BLaER1 (cell line): ENCODE data around the gene ACADS.

Source experiments
- H3K27ac ChIP-seq: shearing (Covaris generic); formaldehyde crosslinking; 2 replicates; pipeline ENCODE4 v1.8.1; 2022
- H3K27me3 ChIP-seq: shearing (Covaris generic); formaldehyde crosslinking; 2 replicates; pipeline ENCODE4 v1.8.1; 2022
- H3K36me3 ChIP-seq: shearing (Covaris generic); formaldehyde crosslinking; 2 replicates; pipeline ENCODE4 v1.8.1; 2022
- H3K4me1 ChIP-seq: shearing (Covaris generic); formaldehyde crosslinking; 2 replicates; pipeline ENCODE4 v1.8.1; 2022
- H3K4me2 ChIP-seq: shearing (Covaris generic); formaldehyde crosslinking; 2 replicates; pipeline ENCODE4 v1.8.1; 2022
- H3K4me3 ChIP-seq: shearing (Covaris generic); formaldehyde crosslinking; 2 replicates; pipeline ENCODE4 v1.8.1; 2022
- H3K9ac ChIP-seq: shearing (Covaris generic); formaldehyde crosslinking; 2 replicates; pipeline ENCODE4 v1.8.1; 2022
- H3K9me3 ChIP-seq: shearing (Covaris generic); formaldehyde crosslinking; 2 replicates; pipeline ENCODE4 v1.8.1; 2022
- H4K20me1 ChIP-seq: shearing (Covaris generic); formaldehyde crosslinking; 2 replicates; pipeline ENCODE4 v1.8.1; 2022
- Cebpa-rat ChIP-seq: shearing (Covaris generic); IDR thresholded peaks from 2 replicates; pipeline ENCODE4 v1.8.1; 2022

ACADS gene

GRCh38 chr12:120687578-120688289 is 37.9 kb upstream of the ACADS start:
- TF ChIP-seq Cebpa-rat, result no peak
- H3K9ac ChIP-seq, result peak overlapping the region; percentile 94
- H3K9me3 ChIP-seq, result no peaks in the 10 kb centered on the region
- peaks cover 3% of the 10 kb centered on the region; the same call in 1 of the 2 replicates for H3K36me3 ChIP-seq
- H4K20me1 ChIP-seq, result peaks cover 57% of the 10 kb centered on the region
- peak overlapping the region; percentile 96 for H3K4me3 ChIP-seq
- H3K4me2 ChIP-seq, result peak overlapping the region; percentile 94
- H3K27ac ChIP-seq, result peak overlapping the region; percentile 91
- peaks cover 66% of the 10 kb centered on the region for H3K4me1 ChIP-seq
- no peaks in the 10 kb centered on the region for H3K27me3 ChIP-seq

DNA sequence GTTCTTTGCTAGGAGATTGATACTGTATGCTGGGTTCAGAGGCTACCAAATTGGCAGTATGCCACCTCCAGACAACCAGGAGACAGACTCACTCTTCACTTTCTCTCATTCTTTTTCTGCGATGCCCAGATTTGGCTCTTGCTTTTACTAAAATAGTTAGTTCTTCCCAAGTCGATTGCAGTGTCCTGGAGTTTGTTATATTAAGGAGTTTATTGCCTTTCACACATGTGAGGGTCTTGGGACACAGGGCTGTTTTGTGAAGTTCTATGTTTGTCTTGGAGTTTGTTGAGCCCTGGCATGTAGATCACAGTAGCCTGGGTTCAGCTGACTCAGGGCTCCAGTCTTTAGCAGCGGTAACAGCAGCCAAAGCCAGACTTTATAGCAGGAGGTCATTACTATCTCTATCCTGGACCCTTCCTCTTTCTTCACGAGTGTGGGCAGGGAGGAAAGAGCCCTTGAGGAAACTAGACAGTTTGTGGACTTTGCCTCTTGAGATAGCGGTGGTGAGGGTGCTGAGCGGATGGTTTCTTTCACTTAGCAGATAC is 37.0 kb upstream of the ACADS start:
- peaks cover 69% of the 10 kb centered on the region for H3K4me1 ChIP-seq
- H3K9ac ChIP-seq, result peak overlapping the region; percentile 94
- H4K20me1 ChIP-seq, result peaks cover 66% of the 10 kb centered on the region
- H3K27me3 ChIP-seq, result no peaks in the 10 kb centered on the region
- peaks cover 12% of the 10 kb centered on the region for H3K36me3 ChIP-seq
- H3K9me3 ChIP-seq, result no peaks in the 10 kb centered on the region
- no peak for TF ChIP-seq Cebpa-rat
- H3K4me2 ChIP-seq, result peak overlapping the region; percentile 94
- peak overlapping the region; percentile 96 for H3K4me3 ChIP-seq
- H3K27ac ChIP-seq, result peak overlapping the region; percentile 91; the same call in 1 of the 2 replicates

DNA sequence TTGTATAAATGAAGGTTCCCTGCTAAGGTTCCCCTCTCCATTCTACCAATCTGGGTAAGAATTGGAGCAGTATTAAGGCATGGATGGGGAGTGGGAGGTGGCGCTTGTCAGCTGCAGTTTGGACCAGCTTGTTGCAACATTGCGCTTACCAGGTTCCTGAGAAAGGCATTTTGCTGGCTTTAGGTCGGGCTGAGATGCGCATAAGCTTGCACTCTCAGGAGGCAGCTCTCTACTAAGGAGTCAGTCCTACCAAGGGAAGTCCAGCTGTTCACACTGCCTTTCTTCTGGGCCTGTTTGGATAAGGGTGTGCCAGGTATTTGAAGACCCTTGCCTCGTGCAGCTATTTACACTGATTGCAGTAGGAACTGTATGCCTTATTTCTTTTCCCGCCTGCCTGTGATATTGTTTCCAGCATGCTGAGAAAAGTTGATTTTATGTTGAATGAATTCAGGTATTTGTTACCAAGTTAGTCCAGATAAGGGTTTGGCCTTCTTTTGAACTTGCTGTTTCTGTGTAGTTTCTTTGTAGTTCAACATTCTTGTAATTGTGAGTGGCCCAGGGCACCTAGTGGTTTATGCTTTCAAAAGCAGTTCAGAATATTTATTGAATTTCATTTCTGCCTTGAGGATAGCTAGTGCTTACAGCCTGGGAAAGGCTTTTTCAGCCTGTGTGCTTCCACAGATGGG is 36.1 kb upstream of the ACADS start:
- TF ChIP-seq Cebpa-rat, result no peak
- Histone ChIP-seq H3K9ac (peak overlapping the region; percentile 94), H3K36me3 (peaks cover 21% of the 10 kb centered on the region), H3K4me3 (peak overlapping the region; percentile 96), H3K4me1 (peaks cover 64% of the 10 kb centered on the region), H4K20me1 (peaks cover 75% of the 10 kb centered on the region), H3K27me3 (no peaks in the 10 kb centered on the region), H3K27ac (peak overlapping the region; percentile 1; the same call in 1 of the 2 replicates), H3K9me3 (no peaks in the 10 kb centered on the region), H3K4me2 (peak overlapping the region; percentile 94)

- no peak overlapping the region for H3K4me3 ChIP-seq
- no peaks in the 10 kb centered on the region for H3K9me3 ChIP-seq
- H3K4me2 ChIP-seq, result peak overlapping the region; percentile 94
- peak overlapping the region; percentile 94; the same call in 1 of the 2 replicates for H3K9ac ChIP-seq
- H3K27me3 ChIP-seq, result no peaks in the 10 kb centered on the region
- no peak for TF ChIP-seq Cebpa-rat
- H4K20me1 ChIP-seq, result peaks cover 80% of the 10 kb centered on the region
- H3K27ac ChIP-seq, result no peak overlapping the region
- H3K4me1 ChIP-seq, result peaks cover 59% of the 10 kb centered on the region
- H3K36me3 ChIP-seq, result peaks cover 27% of the 10 kb centered on the region
These were observed 35.6 kb upstream of the ACADS start for GRCh38 chr12:120690083-120690450.

- no peaks in the 10 kb centered on the region for H3K9me3 ChIP-seq
- no peak for TF ChIP-seq Cebpa-rat
- no peak overlapping the region for H3K4me3 ChIP-seq
- H3K36me3 ChIP-seq, result peaks cover 36% of the 10 kb centered on the region
- peaks cover 50% of the 10 kb centered on the region for H3K4me1 ChIP-seq
- peaks cover 80% of the 10 kb centered on the region for H4K20me1 ChIP-seq
- H3K27me3 ChIP-seq, result no peaks in the 10 kb centered on the region
- peak overlapping the region; percentile 55 for H3K9ac ChIP-seq
- H3K27ac ChIP-seq, result peak overlapping the region; percentile 32; the same call in 1 of the 2 replicates
- H3K4me2 ChIP-seq, result peak overlapping the region; percentile 94
These were observed 34.6 kb upstream of the ACADS start for GRCh38 chr12:120690978-120691377.

GRCh38 chr12:120692524-120693033 is 33.0 kb upstream of the ACADS start:
- no peak overlapping the region for H3K4me3 ChIP-seq
- peaks cover 52% of the 10 kb centered on the region for H3K36me3 ChIP-seq
- peaks cover 52% of the 10 kb centered on the region for H3K4me1 ChIP-seq
- H4K20me1 ChIP-seq, result peaks cover 75% of the 10 kb centered on the region
- no peak for TF ChIP-seq Cebpa-rat
- H3K27me3 ChIP-seq, result no peaks in the 10 kb centered on the region
- peak overlapping the region; percentile 94 for H3K4me2 ChIP-seq
- no peaks in the 10 kb centered on the region for H3K9me3 ChIP-seq
- peak overlapping the region; percentile 32; the same call in 1 of the 2 replicates for H3K27ac ChIP-seq
- peak overlapping the region; percentile 55; the same call in 1 of the 2 replicates for H3K9ac ChIP-seq

- peaks cover 62% of the 10 kb centered on the region for H4K20me1 ChIP-seq
- no peaks in the 10 kb centered on the region for H3K27me3 ChIP-seq
- H3K4me3 ChIP-seq, result no peak overlapping the region
- H3K4me2 ChIP-seq, result no peak overlapping the region
- H3K9me3 ChIP-seq, result no peaks in the 10 kb centered on the region
- TF ChIP-seq Cebpa-rat, result no peak
- H3K36me3 ChIP-seq, result peaks cover 64% of the 10 kb centered on the region
- H3K27ac ChIP-seq, result no peak overlapping the region
- peaks cover 58% of the 10 kb centered on the region for H3K4me1 ChIP-seq
- H3K9ac ChIP-seq, result no peak overlapping the region
These were observed 31.8 kb upstream of the ACADS start for GRCh38 chr12:120693848-120694247.

- no peaks in the 10 kb centered on the region for H3K27me3 ChIP-seq
- no peak overlapping the region for H3K4me3 ChIP-seq
- TF ChIP-seq Cebpa-rat, result no peak
- H3K36me3 ChIP-seq, result peaks cover 92% of the 10 kb centered on the region
- no peak overlapping the region for H3K27ac ChIP-seq
- no peak overlapping the region for H3K9ac ChIP-seq
- H3K4me1 ChIP-seq, result peaks cover 36% of the 10 kb centered on the region
- no peaks in the 10 kb centered on the region for H3K9me3 ChIP-seq
- peaks cover 34% of the 10 kb centered on the region for H4K20me1 ChIP-seq
- no peak overlapping the region for H3K4me2 ChIP-seq
These were observed 29.0 kb upstream of the ACADS start for GRCh38 chr12:120696626-120697025.

DNA sequence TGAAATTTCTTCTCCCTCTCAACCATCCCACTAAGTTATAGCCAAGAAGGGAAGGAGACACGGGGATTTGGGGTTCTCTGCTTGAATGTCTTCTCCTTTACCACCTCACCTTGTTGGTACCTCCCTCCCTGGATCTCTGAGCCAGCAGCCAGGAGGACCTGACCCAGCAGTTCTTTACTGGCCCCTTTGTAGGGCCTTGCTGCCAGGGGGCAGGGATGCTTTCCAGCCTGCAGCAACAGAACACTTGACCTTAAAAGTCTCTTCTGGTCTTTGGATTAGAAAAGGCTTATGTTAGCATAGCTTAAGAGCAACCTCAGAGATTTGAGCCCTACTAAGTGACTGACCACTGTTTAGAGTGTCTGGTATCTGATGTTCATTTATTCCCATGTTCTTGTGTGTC is 28.3 kb upstream of the ACADS start:
- no peaks in the 10 kb centered on the region for H3K27me3 ChIP-seq
- peaks cover 29% of the 10 kb centered on the region for H3K4me1 ChIP-seq
- H4K20me1 ChIP-seq, result peaks cover 27% of the 10 kb centered on the region
- H3K36me3 ChIP-seq, result peaks cover 99% of the 10 kb centered on the region
- H3K4me2 ChIP-seq, result no peak overlapping the region
- no peak overlapping the region for H3K4me3 ChIP-seq
- H3K9ac ChIP-seq, result no peak overlapping the region
- no peaks in the 10 kb centered on the region for H3K9me3 ChIP-seq
- no peak for TF ChIP-seq Cebpa-rat
- no peak overlapping the region for H3K27ac ChIP-seq

GRCh38 chr12:120698665-120699064 is 27.0 kb upstream of the ACADS start:
- H3K9ac ChIP-seq, result no peak overlapping the region
- no peaks in the 10 kb centered on the region for H3K9me3 ChIP-seq
- H4K20me1 ChIP-seq, result peaks cover 14% of the 10 kb centered on the region
- H3K27me3 ChIP-seq, result no peaks in the 10 kb centered on the region
- H3K4me2 ChIP-seq, result peak overlapping the region; percentile 60
- no peak for TF ChIP-seq Cebpa-rat
- peaks cover 23% of the 10 kb centered on the region for H3K4me1 ChIP-seq
- H3K4me3 ChIP-seq, result no peak overlapping the region
- H3K27ac ChIP-seq, result peak overlapping the region; percentile 67
- peaks cover 100% of the 10 kb centered on the region for H3K36me3 ChIP-seq
